Erythroblast (primary cell): ENCODE results near the gene KRT9.
"Not testable (repeated sequence)": the region's sequence is repeated elsewhere in the genome, so short reads cannot be mapped to it uniquely, and the experiment has no call there.

Experiments used
- DNase-seq, 2 experiments: peaks; one replicate each; lab custom pipeline; 2025; lab: John Stamatoyannopoulos, UW
- GATA1 ChIP-seq: IDR thresholded peaks from 2 replicates; pipeline ENCODE4 v1.6.1; 2011; ENCODE audit warnings: low read depth, mild to moderate bottlenecking, control low read depth, low read length, moderate library complexity
- POLR2A ChIP-seq: IDR thresholded peaks from 2 replicates; pipeline ENCODE4 v1.6.1; 2011; ENCODE audit warnings: mild to moderate bottlenecking, low read length

KRT9 gene

DNA sequence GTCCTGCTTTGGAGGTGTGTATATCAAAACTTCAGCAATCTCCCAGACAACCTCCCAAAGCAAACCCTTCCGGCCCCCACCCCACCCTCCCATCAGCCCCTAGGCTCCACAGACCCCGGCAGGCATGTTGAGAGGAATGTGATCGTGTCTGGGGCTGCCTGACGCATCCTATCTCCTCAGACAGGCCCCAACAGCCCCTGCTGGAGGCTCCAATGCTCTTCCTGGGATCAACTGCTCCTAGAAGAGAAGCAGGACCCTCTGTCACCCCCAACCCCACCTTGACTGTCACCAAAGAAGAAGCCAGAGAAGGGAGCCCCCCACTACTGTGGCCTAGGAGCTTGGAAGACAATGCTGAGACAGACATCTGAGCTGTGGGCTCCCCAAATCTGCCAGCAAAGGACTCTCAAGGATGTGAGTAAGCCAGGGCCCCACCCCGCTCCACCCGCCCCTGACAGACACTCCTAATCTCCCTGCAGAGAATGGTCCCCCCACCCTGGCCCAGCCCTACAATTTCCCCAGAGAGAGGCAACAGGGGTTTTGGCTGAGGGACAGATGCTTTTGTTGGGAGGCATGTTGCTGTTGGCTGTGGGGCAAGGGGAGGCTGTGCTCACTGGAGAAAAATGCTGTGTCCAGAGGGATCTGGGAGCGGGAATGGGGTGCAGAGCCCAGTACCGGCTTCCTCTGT, 16.4 kb upstream of the KRT9 start:
- TF ChIP-seq POLR2A (no peak), GATA1 (no peak)
- no peak for DNase-seq

- no peak for TF ChIP-seq POLR2A
- TF ChIP-seq GATA1 = no peak
- no peak for DNase-seq
These were observed 15.1 kb upstream of the KRT9 start, which contains the start of gene KRT14 for GRCh38 chr17:41586863-41587495. Gene KRT14 (minus strand): TSS chr17:41586895. CDS start chr17:41586834, 61 bp downstream.

DNA sequence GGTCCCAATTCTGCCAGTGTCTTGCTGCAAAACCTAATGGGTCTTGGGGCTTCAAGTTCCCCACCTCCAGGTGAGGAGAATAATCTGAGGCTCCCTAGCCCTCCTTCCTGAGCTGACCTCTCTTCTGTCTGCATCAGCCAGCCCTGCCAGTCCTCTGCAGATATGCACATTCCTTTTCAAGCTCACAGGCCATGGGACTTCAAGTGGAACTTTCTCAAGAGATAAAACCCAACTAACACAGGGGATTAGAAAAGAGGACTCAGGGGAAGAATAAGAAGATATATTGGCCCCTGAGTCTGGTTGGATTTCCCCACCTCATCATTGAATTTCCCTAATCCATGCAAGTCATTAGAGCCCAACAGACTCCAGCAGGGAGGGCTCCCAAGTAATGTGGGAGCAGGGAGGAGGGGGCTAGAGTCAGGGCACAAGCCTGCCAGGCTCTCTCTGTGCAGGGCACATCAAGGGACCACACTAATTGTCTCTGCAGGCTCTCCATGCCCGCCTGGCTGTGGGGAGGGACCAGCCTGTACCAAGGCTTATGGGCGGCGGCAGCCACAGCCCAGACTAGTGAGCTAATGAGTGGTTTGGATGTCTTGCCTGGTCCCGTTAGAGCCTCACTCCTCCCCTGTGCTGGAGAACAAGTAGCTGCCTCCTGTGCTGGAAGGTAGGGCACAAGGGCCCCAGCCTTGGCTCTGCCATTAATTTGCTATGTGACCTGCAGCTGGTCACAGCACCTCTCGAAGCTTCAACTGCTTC, 13.6 kb upstream of the KRT9 start:
- no peak for DNase-seq

DNA sequence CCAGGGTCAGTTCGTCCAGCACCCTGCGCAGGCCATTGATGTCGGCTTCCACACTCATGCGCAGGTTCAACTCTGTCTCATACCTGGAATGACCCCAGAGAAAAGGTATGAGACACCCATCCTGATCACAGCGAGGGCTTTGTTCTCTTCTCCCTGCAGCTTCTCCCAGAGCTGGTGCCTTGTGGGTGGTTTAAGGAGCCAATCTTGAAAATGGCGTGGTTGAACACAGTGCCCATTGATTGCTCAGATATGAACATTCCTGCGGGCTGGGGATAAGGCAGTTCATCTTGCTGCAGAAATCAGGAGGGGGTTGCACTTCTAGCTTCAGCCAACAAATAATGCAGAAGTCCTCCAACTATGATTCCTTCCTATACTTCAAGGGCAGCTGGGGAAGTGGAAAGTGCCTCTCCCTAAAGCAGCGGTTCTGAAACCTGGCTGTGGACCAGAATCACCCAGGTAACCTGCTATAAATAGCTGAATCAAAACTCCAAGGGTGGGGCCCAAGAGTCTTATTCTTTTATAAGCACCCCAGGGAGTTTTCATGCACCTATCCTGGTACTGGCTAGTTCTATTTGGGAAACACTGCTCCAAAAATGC, 12.6 kb upstream of the KRT9 start:
- not testable (repeated sequence) for DNase-seq

More for the DNA sequence above, 13.6 kb upstream of the KRT9 start:
- no peak for TF ChIP-seq GATA1
- no peak for TF ChIP-seq POLR2A

GRCh38 chr17:41583137-41584127, 11.6 kb upstream of the KRT9 start:
- TF ChIP-seq POLR2A (no peak), GATA1 (no peak)
- DNase-seq = no peak

DNA sequence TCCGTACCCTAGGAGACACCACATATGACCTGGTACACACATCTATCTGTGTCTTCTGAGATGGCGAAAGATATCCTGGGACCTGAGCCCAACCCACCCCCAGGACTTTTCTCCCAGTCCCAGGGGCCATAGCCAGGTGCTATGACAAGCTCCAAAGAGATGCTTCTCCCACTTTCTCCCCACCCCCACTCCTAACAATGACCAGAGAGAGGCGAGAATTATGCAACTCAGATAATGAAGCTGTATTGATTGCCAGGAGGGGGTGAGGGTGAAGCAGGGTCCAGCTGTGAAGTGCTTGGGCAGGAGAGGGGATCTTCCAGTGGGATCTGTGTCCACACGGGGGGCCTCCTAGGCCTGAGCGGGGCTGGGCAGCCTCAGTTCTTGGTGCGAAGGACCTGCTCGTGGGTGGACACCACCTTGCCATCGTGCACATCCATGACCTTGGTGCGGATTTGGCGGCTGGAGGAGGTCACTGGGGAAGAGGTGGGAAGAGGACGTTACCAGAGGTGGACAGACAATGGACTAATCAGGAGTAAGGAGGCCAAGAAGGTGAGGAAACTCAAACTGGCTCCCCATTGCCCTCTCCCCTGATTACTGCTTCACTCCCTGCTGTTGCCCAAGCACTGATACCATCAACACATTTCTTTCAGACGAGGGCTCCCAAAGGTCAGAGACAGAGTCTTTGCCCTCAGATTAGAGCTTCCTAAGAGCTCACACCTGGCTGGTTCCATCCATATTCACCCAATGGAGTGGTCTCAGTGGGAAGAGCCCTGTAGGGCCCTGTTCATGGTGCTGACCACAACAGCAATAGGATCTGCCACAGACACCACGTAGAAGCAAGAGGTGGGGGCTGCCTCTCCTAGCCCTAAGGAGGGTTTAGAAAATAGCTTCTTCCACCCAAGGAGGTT, 10.5 kb upstream of the KRT9 start:
- DNase-seq = not testable (repeated sequence)

GRCh38 chr17:41581366-41582060, 9.7 kb upstream of the KRT9 start:
- no peak for DNase-seq
- TF ChIP-seq POLR2A = no peak
- TF ChIP-seq GATA1 = no peak

GRCh38 chr17:41580687-41581365, 9.0 kb upstream of the KRT9 start:
- TF ChIP-seq POLR2A = no peak
- TF ChIP-seq GATA1 = no peak
- DNase-seq = no peak

DNA sequence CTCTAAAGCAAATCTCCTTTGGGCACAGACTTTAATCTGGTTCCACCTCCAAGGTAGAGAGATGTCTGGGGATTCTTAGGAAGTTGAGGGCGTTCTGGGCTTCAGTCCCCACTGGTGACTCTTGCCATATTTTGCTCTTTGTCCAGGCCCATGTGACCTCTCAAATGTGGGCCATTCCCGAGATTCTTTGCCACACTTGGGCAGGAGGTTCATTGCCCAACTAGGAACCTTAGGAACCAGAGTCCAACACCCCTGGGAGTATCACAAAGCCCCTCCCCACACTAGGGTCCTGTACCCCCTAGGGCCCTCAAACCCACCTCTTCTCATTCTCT, 8.4 kb upstream of the KRT9 start:
- TF ChIP-seq POLR2A (no peak), GATA1 (no peak)
- no peak for DNase-seq

DNA sequence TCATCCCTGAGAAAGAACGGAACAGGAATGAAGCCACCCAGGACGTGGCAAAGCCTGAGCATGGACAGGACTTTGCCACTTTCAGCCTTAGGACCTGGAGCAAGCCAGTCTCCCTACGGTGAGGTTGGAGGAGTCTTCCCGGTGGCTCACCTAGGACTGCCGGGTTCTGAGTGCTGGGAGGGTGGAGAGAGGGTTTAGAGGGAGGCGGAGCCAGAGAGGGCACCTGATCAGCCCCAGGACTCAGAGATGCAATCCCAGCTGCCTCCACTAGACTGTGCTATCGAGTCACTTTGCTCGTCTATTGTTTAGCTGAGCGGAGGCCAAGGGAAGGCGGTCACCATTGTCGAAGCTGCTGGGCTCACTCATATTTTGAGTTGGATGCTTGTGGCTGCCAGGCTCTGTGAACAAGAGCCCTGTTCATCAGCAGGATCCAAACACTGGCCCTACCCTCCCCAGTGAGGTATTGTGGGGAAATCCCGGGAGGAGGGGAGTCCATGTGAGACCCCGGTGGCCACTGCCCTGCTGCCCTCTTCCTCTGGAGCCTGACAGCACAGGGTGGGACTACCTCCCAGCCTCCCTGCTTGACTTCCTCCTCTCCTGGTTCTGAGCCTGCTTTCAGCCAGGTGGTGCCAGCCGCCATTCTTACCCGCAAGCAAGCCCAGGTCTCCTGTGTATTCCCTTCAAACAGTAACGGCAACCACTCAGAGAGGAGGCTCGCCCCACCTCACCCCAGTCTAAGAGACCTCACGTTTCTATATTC, 7.8 kb upstream of the KRT9 start:
- no peak for TF ChIP-seq GATA1
- TF ChIP-seq POLR2A = no peak
- peak; percentile 73 to 84 for DNase-seq

GRCh38 chr17:41578971-41579370, 7.1 kb upstream of the KRT9 start:
- no peak for TF ChIP-seq GATA1
- no peak for TF ChIP-seq POLR2A
- DNase-seq = no peak
